Activated CD8-positive, alpha-beta memory T cell treated with anti-CD3 and anti-CD28 coated beads for 24 hours (primary cell): ENCODE data around the gene NOSIP.
"Not testable (repeated sequence)": the region's sequence is repeated elsewhere in the genome, so short reads cannot be mapped to it uniquely, and the experiment has no call there.

Source experiments
- DNase-seq: peaks from one replicate; pipeline ENCODE4 v3.0.0-alpha.2; 2020

The NOSIP gene, protein sequence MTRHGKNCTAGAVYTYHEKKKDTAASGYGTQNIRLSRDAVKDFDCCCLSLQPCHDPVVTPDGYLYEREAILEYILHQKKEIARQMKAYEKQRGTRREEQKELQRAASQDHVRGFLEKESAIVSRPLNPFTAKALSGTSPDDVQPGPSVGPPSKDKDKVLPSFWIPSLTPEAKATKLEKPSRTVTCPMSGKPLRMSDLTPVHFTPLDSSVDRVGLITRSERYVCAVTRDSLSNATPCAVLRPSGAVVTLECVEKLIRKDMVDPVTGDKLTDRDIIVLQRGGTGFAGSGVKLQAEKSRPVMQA

DNA sequence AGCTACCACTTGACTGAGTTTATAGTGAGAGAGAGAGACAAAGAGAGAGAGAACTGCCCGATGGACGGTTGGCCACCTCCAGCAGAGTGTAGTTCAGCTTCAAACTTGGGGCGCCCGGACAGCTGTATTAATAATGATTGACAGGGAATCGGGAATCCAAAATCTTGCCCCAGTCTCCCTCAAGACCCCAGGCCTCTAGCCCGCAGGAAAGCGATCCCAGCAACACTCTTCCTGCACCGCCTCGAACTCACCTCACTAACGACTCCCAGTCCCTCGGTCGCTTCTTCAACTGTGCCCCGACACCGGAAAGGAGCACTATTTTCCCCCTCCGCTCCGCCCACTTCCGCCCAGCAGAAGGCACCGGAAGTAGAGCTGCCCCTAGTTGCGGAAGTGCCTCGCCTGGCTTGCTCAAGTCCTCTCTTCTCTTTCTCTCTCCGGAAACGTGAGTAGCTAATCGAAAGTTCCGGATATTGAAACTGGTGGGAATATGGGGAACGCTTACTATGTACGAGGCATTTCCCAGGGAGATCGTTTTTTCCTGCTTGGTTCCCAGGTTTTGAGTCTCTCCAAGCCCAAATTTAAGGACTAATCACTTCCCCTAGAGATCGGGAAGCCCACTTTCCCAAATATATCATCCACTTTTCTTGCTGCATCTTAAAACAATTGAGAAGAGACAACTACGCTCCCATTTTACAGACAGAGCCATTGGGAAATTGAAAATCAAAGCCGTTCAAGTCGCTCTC is at the start of gene NOSIP:
TSS of gene NOSIP (minus strand) at position 293 of the 743 bp plus-strand sequence. CDS start 19,865 bp downstream, outside the sequence.
- DNase-seq, result peak; percentile 97

DNA sequence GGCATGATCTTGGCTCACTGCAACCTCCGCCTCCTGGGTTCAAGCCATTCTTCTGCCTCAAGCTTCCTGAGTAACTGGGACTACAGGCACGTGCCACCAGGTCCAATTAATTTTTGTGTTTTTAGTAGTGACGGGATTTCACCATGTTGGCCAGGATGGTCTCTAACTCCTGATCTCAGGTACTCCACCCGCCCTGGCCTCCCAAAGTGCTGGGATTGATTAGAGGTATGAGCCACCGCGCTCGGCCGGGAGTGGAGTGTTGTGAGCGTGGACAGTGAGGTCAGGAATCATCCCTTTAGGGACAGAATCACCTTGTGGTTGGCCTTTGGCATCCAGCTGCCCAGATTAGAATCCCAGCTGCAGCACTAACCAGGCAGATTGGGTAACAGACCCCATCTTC is 49.3 kb upstream of the NOSIP start:
- no peak for DNase-seq

DNA sequence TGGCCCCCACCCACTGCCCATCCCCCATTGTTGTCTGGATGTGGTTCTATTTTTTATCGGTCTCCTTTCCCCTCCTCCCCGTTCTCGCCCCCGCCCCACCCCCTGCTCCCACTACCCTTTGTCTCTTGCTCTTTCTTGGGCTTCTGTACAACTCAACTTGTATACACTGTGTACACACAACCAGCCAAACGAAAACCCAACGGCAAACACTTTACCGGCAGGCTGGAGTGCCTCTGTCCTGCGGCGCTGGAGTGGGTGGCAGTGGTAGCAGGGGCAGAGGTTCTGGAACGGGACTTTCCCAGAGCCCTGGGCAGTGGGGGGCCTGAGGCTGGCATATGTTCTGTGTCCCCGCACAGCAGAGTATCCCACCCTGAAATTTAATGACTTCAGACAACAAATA is 45.9 kb upstream of the NOSIP start:
- DNase-seq, result no peak

DNA sequence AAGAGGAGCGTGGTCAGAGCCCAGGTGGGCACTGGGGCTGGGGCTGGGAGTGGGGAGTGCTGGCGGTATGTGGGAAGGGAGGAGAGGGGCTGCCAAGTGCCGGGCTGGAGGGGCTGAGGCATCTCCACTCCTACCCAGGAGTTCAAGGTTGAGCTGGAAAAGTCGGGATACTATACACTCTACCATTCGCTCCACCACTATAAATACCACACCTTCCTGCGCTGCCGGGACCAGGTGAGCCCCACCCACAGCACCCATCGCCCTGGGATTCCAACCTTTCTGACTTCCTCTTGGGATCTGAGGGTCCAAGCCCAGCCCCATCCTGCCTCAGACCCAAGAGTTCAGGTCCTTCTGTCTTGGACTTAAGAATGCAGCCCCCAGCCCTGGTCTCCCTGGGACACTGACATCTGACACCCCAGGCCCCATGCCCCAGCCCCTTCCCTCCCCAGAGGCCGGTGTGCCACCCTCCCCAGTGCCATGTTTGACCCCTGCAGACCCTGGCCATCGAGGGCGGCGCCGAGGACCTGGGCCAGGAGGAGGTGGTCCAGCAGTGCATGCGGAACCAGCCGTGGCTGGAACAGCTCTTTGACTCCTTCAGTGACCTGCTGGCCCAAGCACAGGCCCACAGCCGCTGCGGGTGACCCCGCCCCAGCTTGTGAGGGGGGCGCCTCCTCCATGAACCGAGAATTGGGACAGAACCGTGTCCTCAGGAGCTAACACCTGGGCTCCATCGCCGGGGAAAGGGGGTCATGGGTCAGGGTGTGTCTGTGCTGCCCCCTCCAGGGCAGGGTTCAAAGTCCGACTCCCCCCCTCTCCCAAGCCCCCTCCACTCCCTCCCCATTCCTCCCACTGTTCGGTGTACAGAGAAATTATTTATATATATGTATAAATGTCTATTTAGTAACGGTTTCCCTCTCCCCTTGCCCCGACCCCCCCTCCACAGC is 44.9 kb upstream of the NOSIP start:
- DNase-seq, result no peak

DNA sequence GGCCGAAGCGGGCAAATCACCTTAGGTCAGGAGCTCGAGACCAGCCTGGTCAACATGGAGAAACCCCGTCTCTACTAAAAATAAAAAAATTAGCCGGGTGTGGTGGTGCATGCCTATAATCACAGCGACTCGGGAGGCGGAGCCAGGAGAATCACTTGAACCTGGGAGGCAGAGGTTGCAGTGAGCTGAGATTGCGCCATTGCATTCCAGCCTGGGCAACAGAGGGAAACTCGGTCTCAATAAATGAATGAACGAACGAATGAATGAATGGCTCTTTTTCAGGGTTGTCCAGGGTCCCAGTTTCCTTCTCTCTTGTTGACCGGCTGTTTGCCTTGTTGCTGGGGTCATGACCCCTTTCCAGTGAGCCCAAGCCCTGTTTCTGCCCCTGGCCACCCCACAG is 37.5 kb upstream of the NOSIP start:
- not testable (repeated sequence) for DNase-seq

DNA sequence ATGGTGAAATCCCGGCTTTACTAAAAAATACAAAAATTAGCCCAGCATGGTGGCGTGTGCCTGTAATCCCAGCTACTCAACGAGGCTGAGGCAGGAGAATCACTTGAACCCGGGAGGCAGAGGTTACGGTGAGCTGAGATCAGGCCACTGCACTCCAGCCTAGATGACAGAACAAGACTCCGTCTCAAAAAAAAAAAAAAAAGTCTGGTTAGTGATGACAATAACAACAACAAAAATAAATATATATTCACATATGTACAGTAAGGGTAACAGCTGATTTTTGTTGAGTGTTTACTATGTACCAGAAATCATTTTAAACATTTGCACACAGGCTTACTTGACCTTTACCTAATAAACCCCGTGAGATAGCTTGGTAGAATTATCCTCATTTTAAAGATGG is 36.6 kb upstream of the NOSIP start:
- DNase-seq, result no peak

DNA sequence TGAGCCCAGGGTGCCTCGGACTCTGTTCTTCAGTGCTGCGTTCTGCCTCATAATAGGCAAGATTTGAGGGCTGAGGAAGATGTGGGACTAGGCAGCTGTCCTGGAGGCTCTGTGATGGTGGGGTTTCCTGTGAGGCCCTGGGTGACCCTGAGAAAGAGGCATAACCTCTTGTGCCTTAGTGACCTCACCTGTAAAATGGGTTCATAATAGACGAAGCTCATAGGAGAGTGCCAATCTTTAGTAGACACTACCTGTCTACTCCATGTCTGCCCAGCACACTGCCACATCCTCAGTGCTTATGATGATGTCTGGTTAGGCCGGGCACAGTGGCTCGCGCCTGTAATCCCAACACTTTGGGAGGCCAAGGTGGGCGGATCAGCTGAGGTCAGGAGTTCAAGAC is 36.2 kb upstream of the NOSIP start:
- no peak for DNase-seq

DNA sequence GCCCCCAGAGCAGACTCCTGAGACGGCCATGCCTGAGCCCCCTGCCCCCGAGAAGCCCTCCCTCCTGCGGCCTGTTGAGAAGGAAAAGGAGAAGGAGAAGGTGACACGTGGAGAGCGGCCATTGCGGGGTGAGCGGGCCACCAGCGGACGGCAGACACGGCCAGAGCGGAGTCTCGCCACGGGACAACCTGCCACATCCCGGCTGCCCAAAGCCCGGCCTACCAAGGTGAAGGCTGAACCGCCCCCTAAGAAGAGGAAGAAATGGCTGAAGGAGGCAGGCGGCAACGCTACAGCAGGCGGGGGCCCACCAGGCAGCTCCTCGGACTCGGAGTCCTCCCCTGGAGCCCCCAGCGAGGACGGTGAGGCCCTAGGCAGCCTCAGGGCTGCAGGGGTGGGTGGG is 35.5 kb upstream of the NOSIP start:
- DNase-seq, result no peak

DNA sequence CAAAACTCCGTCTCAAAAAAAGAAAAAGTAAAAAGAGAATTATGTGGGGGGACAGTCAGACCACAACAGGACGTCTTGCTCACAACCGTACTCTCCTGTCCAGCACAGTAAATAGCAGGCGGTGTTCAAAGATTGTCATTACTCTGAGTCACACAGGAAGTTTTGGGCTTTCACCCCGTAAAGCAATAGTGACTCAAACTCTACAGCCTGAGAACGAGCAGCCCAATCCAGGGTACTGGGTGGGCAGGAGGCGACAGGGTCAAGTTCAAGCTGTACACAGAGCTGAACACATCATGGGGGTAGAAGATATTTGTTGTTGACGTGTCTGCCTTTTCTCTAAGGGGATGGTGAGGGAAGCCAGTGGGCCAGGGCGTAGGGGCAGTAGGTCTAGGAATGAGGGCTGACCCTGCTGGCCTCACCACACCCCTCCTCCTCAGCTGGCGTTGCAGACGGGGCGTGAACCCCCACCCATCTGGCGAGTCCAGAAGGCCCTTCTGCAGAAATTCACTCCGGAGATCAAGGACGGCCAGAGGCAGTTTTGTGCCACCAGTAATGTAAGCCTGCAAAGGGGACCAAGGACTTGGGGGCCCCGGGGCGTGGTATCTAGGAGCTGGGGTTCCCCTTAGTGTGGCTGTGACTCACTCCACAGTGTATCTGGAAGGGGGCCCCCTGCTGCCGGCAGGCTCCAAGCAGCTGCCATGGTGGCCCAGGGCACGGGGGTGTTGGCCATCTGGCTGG is 33.9 kb upstream of the NOSIP start:
- DNase-seq, result no peak

DNA sequence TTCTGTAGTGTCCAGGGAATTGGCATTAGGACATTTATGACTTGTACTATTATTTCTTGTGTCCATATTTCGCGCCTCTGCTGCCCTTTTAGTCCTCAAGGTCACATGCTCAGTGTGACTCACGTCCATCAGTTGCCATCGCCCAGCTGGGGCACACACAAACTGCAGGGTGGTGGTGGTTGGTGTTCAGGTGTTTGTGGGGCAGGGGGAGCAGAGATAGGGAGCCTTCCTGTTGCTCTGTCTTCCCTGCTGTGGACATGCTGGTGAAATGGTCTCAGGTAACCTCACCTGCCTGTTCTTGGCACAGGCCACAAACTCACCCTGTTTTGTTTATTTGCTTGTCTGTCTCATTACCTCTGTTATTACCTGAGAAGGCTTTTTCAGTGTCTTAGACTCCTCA is 33.0 kb upstream of the NOSIP start:
- no peak for DNase-seq

DNA sequence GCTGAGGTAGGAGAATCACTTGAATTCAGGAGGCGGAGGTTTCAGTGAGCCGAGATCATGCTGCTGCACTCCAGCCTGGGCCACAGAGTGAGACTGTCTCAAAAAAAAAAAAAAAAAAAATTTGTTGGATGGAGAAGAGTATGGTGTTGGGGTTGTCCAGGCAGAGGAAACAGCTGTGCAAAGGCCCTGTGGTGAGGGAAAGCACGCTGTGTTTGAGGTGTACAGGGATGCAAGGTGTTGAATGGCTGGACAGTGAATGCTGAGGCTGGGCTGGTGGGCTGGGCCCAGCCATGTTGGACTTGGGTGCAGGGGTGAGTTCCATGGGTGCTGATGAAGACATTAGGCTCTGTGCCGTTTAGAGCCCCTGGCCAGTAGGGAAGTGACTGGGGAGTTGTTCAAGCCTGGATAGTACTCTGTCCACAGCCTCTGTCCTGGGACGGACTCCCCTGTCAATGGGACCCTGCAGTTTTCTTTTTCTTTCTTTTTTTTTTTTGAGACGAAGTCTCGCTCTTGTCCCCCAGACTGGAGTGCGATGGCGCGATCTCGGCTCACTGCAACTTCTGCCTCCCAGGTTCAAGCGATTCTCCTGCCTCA is 29.2 kb upstream of the NOSIP start:
- no peak for DNase-seq

DNA sequence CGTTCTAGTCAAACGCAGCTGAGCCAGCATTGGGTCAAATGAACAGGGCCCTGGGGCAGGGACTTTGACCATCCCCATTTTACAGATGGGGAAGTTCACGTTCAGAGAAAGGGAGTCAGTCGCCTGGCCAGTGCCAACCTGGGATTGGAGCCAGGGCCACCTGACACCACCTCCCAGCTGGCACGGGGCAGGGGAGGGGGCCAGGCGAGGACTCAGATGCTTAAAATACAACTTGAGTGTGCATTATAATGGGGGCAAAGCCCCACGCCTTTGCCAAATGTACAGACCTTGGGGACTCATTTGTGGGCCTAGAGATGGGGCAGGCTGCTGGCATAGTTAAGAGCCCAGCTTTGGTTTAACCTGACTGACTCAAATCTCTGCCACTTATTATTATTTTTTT is 25.2 kb upstream of the NOSIP start:
- DNase-seq, result no peak

DNA sequence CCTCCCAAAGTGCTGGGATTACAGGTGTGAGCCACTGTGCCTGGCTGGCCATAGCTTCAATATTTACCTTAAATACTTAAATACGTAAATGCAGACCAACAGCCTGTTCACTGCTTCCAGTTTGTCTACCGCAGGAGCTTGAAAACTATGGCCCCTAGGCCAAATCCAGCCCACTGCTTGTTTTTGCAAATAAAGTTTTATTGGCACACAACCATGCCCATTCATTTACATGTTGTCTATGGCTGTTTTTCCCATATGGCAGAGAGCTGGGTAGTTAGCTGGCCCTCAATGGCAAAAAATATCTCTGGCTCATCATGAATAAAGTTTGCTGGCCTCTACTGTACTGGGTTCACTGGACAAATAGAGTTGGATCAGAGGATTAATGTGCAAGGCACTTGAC is 22.4 kb upstream of the NOSIP start:
- DNase-seq, result no peak

DNA sequence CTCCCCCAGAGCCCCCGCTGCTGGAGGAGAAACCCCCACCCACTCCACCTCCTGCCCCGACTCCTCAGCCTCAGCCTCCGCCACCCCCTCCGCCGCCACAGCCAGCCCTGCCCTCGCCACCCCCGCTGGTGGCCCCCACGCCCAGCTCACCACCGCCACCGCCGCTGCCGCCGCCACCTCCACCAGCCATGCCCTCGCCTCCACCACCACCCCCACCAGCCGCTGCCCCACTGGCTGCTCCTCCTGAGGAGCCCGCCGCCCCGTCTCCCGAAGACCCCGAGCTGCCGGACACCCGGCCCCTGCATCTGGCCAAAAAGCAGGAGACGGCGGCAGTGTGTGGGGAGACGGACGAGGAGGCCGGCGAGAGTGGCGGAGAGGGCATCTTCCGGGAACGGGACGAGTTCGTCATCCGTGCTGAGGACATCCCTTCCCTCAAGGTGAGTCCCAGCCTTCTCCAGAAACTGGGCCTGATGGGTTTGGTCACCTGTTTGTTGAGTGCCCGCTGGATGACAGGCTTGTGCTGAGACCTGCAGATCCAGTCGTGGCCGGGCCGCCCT is 21.2 kb upstream of the NOSIP start:
- no peak for DNase-seq

DNA sequence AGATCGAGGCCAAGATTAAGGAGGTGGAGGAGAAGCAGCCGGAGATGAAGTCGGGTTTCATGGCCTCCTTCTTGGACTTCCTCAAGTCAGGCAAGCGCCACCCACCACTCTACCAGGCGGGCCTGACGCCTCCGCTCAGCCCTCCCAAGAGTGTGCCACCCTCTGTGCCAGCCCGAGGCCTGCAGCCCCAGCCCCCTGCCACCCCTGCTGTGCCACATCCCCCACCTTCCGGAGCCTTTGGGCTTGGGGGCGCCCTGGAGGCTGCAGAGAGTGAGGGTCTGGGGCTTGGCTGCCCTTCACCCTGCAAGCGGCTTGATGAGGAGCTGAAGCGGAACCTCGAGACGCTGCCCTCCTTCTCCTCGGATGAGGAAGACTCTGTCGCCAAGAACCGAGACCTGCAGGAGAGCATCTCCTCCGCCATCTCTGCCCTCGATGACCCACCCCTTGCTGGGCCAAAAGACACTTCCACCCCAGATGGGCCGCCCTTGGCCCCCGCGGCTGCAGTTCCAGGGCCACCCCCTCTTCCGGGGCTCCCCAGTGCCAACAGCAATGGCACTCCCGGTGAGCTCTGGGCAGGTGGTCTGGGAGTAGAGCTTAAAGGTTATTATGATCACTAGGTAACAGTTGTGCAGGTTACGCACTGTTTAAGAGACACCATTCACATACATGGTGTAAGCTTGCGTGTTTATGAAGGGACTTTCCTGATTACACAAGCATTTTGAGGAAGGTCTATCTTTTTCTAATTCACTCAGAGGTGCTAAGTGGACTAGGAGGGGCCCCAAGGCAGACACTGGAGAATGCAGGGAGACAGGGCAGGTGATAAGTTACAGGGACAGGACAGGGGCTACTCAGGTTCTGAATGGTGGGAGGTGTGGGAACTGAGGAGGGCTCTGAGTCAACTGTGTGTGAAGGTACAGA is 19.3 kb upstream of the NOSIP start:
- no peak for DNase-seq

DNA sequence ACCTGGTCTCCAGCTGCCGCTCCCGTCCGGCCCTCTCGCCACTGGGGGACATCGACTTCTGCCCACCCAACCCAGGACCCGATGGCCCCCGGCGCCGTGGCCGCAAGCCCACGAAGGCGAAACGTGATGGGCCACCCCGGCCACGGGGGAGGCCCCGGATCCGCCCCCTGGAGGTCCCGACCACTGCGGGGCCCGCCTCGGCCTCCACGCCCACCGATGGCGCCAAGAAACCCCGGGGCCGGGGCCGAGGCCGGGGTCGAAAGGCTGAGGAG is 17.3 kb upstream of the NOSIP start:
- DNase-seq, result no peak

DNA sequence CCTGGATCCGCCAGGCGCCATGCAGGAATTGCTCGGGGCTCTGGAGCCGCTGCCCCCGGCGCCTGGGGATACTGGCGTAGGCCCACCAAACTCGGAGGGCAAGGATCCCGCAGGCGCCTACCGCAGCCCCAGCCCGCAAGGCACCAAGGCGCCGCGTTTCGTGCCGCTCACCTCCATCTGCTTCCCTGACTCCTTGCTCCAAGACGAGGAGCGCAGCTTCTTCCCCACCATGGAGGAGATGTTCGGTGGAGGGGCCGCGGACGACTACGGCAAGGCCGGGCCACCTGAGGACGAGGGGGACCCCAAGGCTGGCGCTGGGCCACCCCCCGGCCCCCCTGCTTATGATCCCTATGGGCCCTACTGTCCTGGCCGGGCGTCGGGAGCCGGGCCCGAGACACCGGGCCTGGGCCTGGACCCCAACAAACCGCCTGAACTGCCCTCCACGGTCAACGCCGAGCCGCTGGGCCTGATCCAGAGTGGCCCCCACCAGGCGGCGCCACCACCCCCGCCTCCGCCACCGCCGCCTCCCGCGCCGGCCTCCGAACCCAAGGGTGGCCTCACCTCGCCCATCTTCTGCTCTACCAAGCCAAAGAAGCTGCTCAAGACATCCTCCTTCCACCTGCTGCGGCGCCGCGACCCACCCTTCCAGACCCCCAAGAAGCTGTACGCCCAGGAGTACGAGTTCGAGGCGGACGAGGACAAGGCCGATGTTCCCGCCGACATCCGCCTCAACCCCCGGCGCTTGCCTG is 16.8 kb upstream of the NOSIP start:
- DNase-seq, result no peak

DNA sequence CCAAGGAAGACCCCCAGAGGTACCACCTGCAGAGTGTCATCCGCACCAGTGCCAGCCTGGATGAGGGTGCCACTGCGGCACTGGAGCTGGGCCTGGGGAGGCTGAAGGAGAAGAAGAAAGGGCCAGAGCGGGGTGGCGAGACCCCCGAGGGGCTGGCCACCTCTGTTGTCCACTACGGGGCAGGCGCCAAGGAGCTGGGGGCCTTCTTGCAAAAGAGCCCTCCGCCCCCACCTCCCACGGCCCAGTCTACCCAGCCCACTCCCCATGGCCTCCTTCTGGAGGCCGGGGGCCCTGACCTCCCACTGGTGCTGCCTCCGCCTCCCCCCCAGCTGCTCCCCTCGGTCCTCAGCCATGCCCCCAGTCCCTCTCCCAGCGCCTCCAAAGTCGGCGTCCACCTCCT is 16.1 kb upstream of the NOSIP start:
- no peak for DNase-seq

DNA sequence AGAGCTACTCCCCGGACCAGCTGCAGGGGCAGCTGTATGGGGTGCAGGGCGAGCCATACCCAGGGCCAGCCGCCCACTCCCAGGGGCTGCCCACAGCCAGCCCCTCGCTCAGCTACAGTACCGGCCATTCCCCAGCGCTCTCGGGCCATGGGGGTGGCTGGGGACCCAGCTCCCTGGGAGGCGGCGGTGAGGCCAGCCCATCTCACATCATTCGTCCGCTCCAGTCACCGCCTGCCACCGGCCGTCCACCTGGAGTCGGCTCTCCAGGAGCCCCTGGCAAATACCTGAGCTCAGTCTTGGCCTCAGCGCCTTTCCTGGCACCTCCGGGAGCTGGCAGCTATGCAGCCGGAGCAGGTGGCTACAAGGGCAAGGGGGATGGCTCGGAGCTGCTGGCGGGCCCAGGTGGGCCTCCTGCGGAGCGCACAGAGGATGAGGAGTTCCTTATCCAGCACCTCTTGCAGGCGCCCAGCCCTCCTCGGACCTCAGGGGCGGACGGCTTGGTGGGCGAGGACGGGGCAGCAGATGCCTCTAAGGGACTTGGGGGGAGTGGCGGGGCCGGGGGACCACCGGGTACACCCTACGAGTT is 15.6 kb upstream of the NOSIP start:
- no peak for DNase-seq
